BLaER1 treated with 17β-estradiol and CSF1 and Interleukin-3, amounts not matched to agents 10 nM and 100 nM (cell line): Measurements from ENCODE around the gene TMEM263.
"Not testable (repeated sequence)": the region's sequence is repeated elsewhere in the genome, so short reads cannot be mapped to it uniquely, and the experiment has no call there.

Source experiments
- H3K27ac ChIP-seq, 11 experiments: shearing (Covaris generic); formaldehyde crosslinking; 2 replicates each; pipeline ENCODE4 v1.8.1; 2022
- H3K27me3 ChIP-seq, 11 experiments: shearing (Covaris generic); formaldehyde crosslinking; 2 replicates each; pipeline ENCODE4 v1.8.1; 2022
- H3K36me3 ChIP-seq, 11 experiments: shearing (Covaris generic); formaldehyde crosslinking; 2 replicates each; pipeline ENCODE4 v1.8.1; 2022
- H3K4me1 ChIP-seq, 10 experiments: shearing (Covaris generic); formaldehyde crosslinking; 2 replicates each; pipeline ENCODE4 v1.8.1; 2022
- H3K4me2 ChIP-seq, 11 experiments: shearing (Covaris generic); formaldehyde crosslinking; 2 replicates each; pipeline ENCODE4 v1.8.1; 2022
- H3K4me3 ChIP-seq, 10 experiments: shearing (Covaris generic); formaldehyde crosslinking; 2 replicates each; pipeline ENCODE4 v1.8.1; 2022
- H3K9ac ChIP-seq, 11 experiments: shearing (Covaris generic); formaldehyde crosslinking; 2 replicates each; pipeline ENCODE4 v1.8.1; 2022
- H3K9me3 ChIP-seq, 11 experiments: shearing (Covaris generic); formaldehyde crosslinking; replicated peaks in 1 of 11; 2 replicates each; pipeline ENCODE4 v1.8.1; 2022
- H4K20me1 ChIP-seq, 11 experiments: shearing (Covaris generic); formaldehyde crosslinking; 2 replicates each; pipeline ENCODE4 v1.8.1; 2022
- Cebpa-rat ChIP-seq, 11 experiments: shearing (Covaris generic); IDR thresholded peaks; 2 replicates each; pipeline ENCODE4 v1.8.1; 2022

TMEM263 gene

DNA sequence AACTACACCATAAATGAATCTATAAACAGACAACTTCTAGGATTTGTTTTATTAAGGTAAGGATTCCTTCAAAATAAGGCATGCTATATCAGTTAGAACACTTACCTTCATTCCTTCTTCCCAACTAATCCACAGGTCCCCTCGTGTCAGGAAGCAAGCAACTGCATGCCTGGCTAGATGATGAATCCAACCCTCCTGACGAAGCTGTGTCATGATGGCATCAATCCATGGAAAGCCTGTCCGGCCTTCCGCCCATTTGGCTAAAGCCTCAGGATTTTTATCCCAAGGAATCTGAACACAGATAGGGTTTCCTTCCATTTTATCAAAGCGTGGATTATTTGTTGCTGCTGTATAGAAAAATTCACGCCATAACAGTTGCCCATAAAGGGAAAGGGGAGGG, 43.7 kb downstream of the TMEM263 start:
- Histone ChIP-seq H3K9me3 (peaks cover 7 to 16% (median 11%) of the 10 kb centered on the region in 11 experiments; a peak in 19 of 22 replicates), H4K20me1 (no peaks in the 10 kb centered on the region), H3K36me3 (peaks cover 37 to 81% (median 60%) of the 10 kb centered on the region in 11 experiments), H3K27ac (no peak overlapping the region), H3K4me3 (no peak overlapping the region), H3K9ac (no peak overlapping the region; a peak in 1 of 22 replicates), H3K4me1 (no peaks in the 10 kb centered on the region), H3K27me3 (no peaks in the 10 kb centered on the region), H3K4me2 (no peak overlapping the region)
- no peak for TF ChIP-seq Cebpa-rat (IDR thresholded peaks at IDR 0.05)

DNA sequence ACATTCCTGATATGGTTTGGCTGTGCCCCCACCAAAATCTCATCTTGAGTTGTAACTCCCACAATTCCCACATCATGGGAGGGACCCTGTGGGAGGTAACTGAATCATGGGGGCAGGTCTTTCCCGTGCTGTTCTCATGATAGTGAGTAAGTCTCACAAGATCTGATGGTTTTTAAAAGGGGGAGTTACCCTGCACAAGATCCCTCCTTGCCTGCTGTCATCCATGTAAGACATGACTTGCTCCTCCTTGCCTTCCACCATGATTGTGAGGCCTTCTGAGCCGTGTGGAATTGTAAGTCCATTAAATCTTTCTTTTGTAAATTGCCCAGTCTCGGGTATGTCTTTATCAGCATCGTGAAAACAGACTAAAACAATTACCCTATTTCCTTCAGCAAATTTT, 47.0 kb downstream of the TMEM263 start:
- not testable (repeated sequence) for H4K20me1 ChIP-seq, H3K27ac ChIP-seq, H3K4me2 ChIP-seq, H3K27me3 ChIP-seq, H3K9ac ChIP-seq, H3K4me1 ChIP-seq, H3K4me3 ChIP-seq
- H3K9me3 ChIP-seq: peaks cover 6 to 11% (median 8%) of the 10 kb centered on the region in 11 experiments; a peak in 19 of 22 replicates
- H3K36me3 ChIP-seq: peaks cover 20 to 54% (median 37%) of the 10 kb centered on the region in 11 experiments

GRCh38 chr12:107007411-107007810, 51.7 kb downstream of the TMEM263 start:
- no peak overlapping the region for H3K9ac ChIP-seq
- H3K4me2 ChIP-seq: no peak overlapping the region
- H3K36me3 ChIP-seq: peaks cover 4 to 18% (median 13%) of the 10 kb centered on the region in 11 experiments; a peak in 13 of 22 replicates
- no peak overlapping the region for H3K27ac ChIP-seq
- no peak for TF ChIP-seq Cebpa-rat (IDR thresholded peaks at IDR 0.05)
- H3K4me3 ChIP-seq: no peak overlapping the region
- no peaks in the 10 kb centered on the region for H3K27me3 ChIP-seq
- H4K20me1 ChIP-seq: no peaks in the 10 kb centered on the region
- peaks cover 10 to 28% (median 18%) of the 10 kb centered on the region in 11 experiments; a peak in 21 of 22 replicates for H3K9me3 ChIP-seq
- H3K4me1 ChIP-seq: no peaks in the 10 kb centered on the region

DNA sequence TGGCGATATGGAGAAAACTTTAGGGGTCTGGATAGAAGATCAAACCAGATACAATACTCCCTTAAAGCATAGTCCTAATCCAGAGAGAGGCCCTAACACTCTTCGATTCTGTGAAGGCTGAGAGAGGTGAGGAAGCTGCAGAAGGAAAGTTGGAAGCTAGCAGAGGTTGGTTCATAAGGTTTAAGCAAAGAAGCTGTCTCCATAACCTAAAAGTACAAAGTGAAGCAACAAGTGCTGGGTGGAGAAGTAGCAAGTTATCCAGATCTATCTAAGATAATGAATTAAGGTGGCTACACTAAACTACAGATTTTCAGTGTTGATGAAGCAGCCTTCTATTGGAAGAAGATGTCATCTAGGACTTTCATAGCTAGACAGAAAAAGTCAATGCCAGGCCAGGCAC, 55.8 kb downstream of the TMEM263 start:
- no peak overlapping the region for H3K4me3 ChIP-seq
- no peak overlapping the region for H3K9ac ChIP-seq
- no peak overlapping the region for H3K4me2 ChIP-seq
- peaks cover 4 to 19% (median 12%) of the 10 kb centered on the region in 11 experiments; a peak in 15 of 22 replicates for H3K9me3 ChIP-seq
- H3K4me1 ChIP-seq: no peaks in the 10 kb centered on the region
- H4K20me1 ChIP-seq: no peaks in the 10 kb centered on the region
- H3K27ac ChIP-seq: no peak overlapping the region
- no peak for TF ChIP-seq Cebpa-rat (IDR thresholded peaks at IDR 0.05)
- no peaks in the 10 kb centered on the region for H3K27me3 ChIP-seq
- H3K36me3 ChIP-seq: peaks cover 0 to 19% (median 10%) of the 10 kb centered on the region in 11 experiments; a peak in 6 of 22 replicates

DNA sequence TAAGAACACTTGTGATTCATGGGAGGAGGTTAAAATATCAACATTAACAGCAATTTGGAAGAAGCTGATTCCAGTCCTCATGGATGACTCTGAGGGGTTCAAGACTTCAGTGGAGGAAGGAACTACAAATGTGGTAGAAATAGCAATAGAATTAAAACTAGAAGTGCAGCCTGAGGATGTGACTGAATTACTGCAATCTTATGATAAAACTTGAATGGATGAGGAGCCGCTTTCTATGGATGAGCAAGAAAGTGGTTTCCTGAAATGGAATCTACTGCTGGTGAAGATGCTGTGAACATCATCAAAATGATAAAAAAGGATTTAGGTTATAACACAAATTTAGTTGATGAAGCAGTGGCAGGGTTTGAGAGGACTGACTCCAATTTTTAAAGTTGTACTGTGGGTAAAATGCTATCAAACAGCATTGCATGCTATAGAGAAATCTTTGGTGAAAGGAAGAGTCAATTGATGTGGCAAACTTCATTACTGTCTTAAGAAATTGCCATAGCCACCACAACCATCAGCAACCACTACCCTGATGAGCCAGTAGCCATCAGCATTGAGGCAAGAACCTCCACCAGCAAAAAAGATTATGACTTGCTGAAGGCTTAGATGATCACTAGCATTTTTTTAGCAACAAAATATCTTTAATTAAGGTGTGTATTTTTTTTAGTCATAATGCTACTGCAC, 57.2 kb downstream of the TMEM263 start:
- H4K20me1 ChIP-seq: no peaks in the 10 kb centered on the region
- no peak for TF ChIP-seq Cebpa-rat (IDR thresholded peaks at IDR 0.05)
- H3K9me3 ChIP-seq: peaks cover 4 to 19% (median 12%) of the 10 kb centered on the region in 11 experiments; a peak in 15 of 22 replicates
- peaks cover 0 to 24% (median 13%) of the 10 kb centered on the region in 11 experiments; a peak in 13 of 22 replicates for H3K36me3 ChIP-seq
- no peak overlapping the region for H3K4me2 ChIP-seq
- H3K27me3 ChIP-seq: no peaks in the 10 kb centered on the region
- no peak overlapping the region for H3K9ac ChIP-seq
- H3K4me1 ChIP-seq: no peaks in the 10 kb centered on the region
- no peak overlapping the region for H3K27ac ChIP-seq
- H3K4me3 ChIP-seq: no peak overlapping the region

DNA sequence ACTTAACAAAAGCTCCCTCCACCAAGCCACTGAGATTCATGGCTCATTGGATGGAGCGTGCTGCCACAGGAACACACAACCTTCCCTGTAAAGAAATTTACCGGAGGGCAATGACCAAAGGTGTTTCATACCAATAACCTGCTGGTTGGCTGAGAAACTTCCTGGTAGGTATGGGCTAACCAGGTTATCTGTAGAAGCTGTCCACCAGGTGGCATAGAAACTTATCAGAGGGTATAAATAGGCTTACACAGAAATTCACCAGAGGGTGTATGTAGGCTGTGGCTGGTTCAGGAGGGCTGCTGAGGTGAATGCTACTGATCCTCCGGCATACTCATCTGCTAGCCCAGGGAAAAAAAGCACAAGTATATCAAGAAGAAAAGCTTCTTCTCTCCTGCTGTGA, 58.3 kb downstream of the TMEM263 start:
- no peak overlapping the region for H3K4me2 ChIP-seq
- H3K36me3 ChIP-seq: peaks cover 0 to 34% (median 17%) of the 10 kb centered on the region in 11 experiments; a peak in 12 of 22 replicates
- no peaks in the 10 kb centered on the region for H3K4me1 ChIP-seq
- H3K9ac ChIP-seq: no peak overlapping the region
- no peak overlapping the region for H3K27ac ChIP-seq
- H4K20me1 ChIP-seq: no peaks in the 10 kb centered on the region
- peaks cover 0 to 11% (median 6%) of the 10 kb centered on the region in 11 experiments; a peak in 11 of 22 replicates for H3K9me3 ChIP-seq
- H3K27me3 ChIP-seq: no peaks in the 10 kb centered on the region
- no peak overlapping the region for H3K4me3 ChIP-seq
- no peak for TF ChIP-seq Cebpa-rat (IDR thresholded peaks at IDR 0.05)

- H3K27ac ChIP-seq: no peak overlapping the region
- H3K4me2 ChIP-seq: no peak overlapping the region
- H3K36me3 ChIP-seq: peaks cover 11 to 53% (median 30%) of the 10 kb centered on the region in 11 experiments; a peak in 20 of 22 replicates
- TF ChIP-seq Cebpa-rat (IDR thresholded peaks at IDR 0.05): no peak
- peaks cover 0 to 9% (median 0%) of the 10 kb centered on the region in 10 experiments; a peak in 5 of 20 replicates for H3K4me1 ChIP-seq
- no peaks in the 10 kb centered on the region for H3K27me3 ChIP-seq
- H3K4me3 ChIP-seq: no peak overlapping the region
- H3K9ac ChIP-seq: no peak overlapping the region
- peaks cover 11 to 27% (median 15%) of the 10 kb centered on the region in 11 experiments; a peak in 21 of 22 replicates for H3K9me3 ChIP-seq
- no peaks in the 10 kb centered on the region for H4K20me1 ChIP-seq
Observed at GRCh38 chr12:107017042-107017441, 61.3 kb downstream of the TMEM263 start.

- peaks cover 0 to 9% (median 0%) of the 10 kb centered on the region in 10 experiments; a peak in 5 of 20 replicates for H3K4me1 ChIP-seq
- H3K9ac ChIP-seq: no peak overlapping the region
- peaks cover 11 to 27% (median 15%) of the 10 kb centered on the region in 11 experiments; a peak in 21 of 22 replicates for H3K9me3 ChIP-seq
- no peak for TF ChIP-seq Cebpa-rat (IDR thresholded peaks at IDR 0.05)
- H4K20me1 ChIP-seq: no peaks in the 10 kb centered on the region
- peaks cover 11 to 48% (median 30%) of the 10 kb centered on the region in 11 experiments; a peak in 20 of 22 replicates for H3K36me3 ChIP-seq
- H3K27ac ChIP-seq: no peak overlapping the region
- H3K27me3 ChIP-seq: no peaks in the 10 kb centered on the region
- no peak overlapping the region for H3K4me3 ChIP-seq
- no peak overlapping the region for H3K4me2 ChIP-seq
Observed at GRCh38 chr12:107019546-107019945, 63.8 kb downstream of the TMEM263 start.
